NCI-H1417 (cell line): Measurements from ENCODE around the gene LMO3.

Experiments used
- DNase-seq, 3 experiments: peaks; one replicate each; lab custom pipeline; 2025; lab: John Stamatoyannopoulos, UW

The LMO3 gene

GRCh38 chr12:16600525-16600924 is 5.4 kb downstream of the LMO3 start:
- DNase-seq, result peak in 2 of 3 experiments; percentile 63 to 87

- peak in 2 of 3 experiments; percentile 69 to 94 for DNase-seq
Observed at GRCh38 chr12:16599081-16599480, 6.9 kb downstream of the LMO3 start.

- DNase-seq, result no peak
Observed at GRCh38 chr12:16594797-16595196, 11.2 kb downstream of the LMO3 start.

DNA sequence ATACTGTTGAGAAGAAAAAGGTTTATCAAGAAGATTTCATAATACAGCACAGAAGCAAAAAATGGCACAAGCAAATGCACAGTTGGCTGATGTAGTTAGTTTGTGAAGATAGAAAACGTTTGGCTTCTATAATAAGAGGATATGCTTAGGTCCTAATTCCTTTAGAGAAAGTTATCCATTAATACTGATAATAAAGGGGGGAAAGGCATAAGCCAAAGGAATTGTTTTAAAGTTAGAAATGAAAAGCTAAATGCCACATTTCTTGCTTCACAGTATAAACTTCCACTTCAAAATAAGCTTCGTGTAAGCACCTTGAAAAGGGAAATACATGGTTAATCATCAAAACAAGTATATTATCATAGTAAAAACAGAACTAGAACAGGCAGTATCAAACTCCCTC is 12.4 kb downstream of the LMO3 start:
- peak in 1 of 3 experiments; percentile 77 for DNase-seq

- no peak for DNase-seq
Observed at GRCh38 chr12:16590645-16591044, 15.3 kb downstream of the LMO3 start.

DNA sequence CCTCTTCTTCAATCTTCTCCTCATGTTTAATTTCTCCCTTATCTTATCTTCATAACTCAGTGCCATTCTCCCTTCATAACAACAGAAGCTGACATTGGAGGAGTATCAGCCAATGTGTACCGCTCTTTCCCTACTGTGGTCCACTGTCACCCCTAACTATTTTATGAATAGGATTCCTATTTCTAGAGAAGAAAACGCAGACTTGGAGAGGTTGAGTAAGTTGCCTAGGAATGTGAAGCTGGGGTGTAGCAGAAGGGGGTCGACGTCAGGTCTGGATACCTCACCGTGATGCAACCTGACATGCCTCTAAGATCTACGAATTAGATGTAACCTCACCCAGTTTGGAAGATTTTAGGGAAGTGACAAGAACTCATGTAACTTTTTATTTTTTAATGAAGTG is 17.1 kb downstream of the LMO3 start:
- no peak for DNase-seq

DNA sequence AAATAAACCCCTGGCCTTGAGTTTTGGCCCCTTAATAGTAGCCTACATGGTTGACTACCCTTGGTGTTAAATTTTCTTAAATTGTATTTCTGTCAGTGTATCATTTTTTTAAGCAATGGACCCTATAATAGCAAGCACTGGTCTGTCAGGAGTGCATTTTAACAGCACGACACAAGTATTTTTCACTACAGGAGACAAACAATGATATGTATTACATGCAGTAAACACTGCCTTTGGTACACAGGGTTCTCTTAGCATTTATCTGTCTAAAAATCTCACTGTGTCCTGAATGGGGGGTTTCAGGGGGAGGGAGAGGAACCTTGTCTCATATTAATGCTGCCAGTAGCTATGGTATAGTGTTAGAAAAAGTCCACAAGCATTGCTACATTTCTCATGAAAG is 18.4 kb downstream of the LMO3 start:
- DNase-seq, result peak in 1 of 3 experiments; percentile 63

DNA sequence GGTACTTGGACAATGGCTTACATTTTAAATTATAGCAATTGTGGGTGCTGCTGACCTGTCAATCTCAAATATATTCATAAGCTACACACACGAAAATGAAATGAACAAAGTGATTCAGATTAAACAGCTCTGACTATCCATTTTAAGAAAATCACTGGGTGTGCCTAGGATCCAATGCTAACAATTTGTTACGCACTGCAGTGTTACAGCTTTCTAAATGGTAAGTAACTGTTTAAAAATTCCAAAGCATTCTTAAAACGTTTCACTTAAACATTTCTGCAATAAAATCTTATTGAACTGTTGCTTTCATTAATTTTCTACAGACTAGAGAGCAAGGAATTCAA is 18.9 kb downstream of the LMO3 start:
- peak in 1 of 3 experiments; percentile 48 for DNase-seq

DNA sequence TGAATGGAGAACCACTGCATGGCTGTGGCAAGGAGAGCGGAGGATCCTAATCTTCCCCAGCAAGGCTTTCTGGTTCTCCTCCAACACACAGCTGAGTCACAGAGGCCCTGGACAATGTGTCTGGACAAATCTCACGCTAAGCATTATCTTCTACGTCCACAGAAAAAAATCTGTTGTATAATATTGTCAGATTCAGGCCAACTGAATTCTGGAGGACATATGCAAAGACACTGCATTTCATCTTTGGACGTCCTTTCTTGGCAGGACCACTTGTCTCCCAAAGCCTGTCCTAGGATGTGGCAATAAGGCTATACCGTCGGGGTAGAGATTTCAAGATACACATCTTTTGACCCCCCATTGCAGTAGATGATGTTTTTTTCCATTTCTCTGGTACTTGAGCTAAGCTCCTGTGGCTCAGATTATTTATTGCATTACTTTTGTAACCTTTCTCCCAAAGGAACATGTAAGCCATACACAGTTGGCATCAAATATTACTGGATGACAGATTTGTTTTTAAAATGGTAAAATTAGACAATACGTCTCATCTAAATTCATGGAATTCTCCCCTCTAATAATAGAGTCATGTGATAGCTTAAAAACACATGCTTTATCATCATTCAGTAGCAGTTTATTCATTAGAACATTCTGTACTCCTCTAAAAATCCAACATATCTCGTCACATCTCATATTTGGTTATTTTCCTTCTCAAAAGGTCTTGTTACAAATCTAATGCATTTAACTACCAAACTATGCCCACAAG is 19.4 kb downstream of the LMO3 start:
- no peak for DNase-seq

GRCh38 chr12:16585781-16586180 is 20.2 kb downstream of the LMO3 start:
- no peak for DNase-seq

DNA sequence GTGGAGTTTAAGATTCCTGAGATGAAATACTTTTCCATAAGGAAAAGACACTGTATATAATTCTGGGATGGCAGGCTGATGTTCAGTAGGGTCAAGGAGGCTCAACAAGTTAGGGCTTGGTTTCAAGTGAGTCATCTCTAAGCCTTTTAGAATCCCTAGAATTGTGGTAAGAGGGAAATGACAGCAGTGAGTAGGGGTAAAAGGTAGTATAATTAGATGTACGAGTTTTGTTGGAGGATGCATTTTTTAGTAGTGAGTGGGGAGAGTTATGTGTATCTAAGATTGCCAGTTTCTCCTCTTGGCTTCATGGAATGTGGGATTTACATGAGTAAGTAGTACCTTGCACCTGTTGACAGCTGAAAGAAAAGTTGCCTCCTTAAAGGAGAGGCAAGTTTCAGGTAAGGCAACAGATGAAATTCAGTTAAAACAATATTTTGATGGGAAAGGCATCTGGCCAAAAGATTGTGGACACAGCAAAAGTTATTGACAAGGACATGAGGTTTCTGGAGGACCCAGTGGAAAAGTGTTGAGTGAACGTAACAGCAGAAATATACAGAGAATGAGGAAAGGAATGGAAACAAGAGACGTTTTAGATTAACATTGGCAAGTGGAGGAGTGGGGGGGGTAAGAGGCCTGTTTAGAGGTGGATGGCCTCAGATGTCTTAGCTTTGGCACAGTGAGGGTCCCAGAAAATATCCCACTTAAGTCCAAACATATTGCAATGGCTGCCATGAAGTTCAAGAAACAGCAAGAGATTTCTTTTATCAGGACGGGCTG is 21.8 kb downstream of the LMO3 start:
- no peak for DNase-seq

GRCh38 chr12:16581416-16581815 is 24.5 kb downstream of the LMO3 start:
- DNase-seq, result no peak

DNA sequence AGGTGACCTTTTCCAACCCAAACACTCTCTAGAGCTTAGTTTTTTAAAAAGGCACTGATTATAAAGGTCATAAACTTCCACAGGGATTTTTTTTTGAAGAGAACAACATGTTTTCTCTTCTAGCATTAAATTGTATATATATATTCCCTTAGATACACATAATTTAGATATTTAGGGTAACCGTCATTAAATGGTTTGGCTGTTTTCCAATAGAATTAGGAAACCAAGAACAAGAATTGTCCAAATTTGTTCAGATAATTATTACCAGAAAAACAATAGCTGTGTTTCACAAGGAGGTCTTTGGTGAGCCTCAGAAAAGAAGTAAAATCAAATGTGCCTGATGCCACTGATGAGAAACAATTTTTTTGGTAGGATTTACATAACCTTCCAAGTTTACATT is 26.9 kb downstream of the LMO3 start:
- no peak for DNase-seq

- DNase-seq, result peak in 2 of 3 experiments; percentile 40 to 63
Observed at GRCh38 chr12:16573398-16574077, 32.4 kb downstream of the LMO3 start.

DNA sequence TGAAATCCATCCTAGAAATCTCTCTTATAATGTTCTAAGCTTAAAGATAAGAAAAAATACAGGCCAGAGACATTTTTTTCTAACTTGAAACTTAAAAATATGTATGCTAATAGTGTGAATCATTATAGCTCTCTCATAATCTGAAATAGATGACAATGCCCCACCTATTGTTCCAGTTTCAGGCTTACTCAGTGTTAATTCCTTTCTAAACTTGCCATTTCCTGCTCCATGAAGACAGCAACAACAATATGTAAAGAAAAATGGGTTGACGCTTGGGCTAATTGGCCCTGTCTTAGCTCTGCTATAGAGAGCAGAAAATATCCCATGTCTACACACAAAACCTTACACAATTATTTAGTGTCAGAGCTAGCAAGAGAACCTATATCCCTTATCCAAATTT is 37.1 kb downstream of the LMO3 start:
- DNase-seq, result peak in 1 of 3 experiments; percentile 48

DNA sequence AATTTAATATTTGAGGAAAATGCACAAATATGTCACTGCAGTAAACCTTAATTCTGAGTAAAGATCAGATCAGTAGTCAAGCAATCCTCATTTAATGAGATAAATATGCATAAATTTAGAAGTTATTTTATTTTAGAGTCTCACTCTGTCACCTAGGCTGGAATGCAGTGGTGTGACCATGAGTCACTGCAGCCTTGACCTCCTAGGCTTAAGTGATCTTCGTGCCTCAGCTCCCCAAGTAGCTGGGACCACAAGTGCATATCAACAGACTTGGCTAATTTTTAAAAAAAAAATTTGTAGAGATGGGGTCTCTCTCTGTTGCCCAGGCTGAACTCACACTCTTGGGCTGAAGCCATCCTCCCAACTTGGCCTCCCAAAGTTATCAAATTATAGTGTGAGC is 41.3 kb downstream of the LMO3 start:
- no peak for DNase-seq

GRCh38 chr12:16563504-16563903 is 42.5 kb downstream of the LMO3 start:
- peak in 1 of 3 experiments; percentile 73 for DNase-seq

GRCh38 chr12:16562921-16563320 is 43.0 kb downstream of the LMO3 start:
- peak in 1 of 3 experiments; percentile 95 for DNase-seq

- DNase-seq, result peak in 2 of 3 experiments; percentile 87 to 99
Observed at GRCh38 chr12:16562435-16562834, 43.5 kb downstream of the LMO3 start.

DNA sequence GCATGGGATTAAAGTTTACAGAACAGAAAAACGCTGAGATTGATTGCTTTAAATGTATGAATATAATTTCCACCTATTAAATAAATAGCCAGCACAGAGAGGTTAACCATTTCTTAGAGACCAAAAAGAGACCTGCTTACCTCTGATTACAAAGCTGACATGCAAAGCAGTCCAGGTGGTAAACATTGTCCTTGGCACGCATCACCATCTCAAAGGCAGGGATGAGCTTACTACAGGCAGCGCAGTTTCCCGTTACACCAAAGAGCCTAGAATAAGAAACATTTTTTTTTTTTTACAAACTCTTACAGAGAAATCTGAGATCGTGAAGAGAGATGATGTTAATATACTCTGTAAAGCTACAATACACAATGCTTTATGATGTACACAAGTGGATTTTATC is 45.7 kb downstream of the LMO3 start:
- DNase-seq, result peak in 2 of 3 experiments; percentile 21 to 74

GRCh38 chr12:16555630-16556029 is 50.3 kb downstream of the LMO3 start:
- DNase-seq, result no peak

GRCh38 chr12:16553457-16553856 is 52.5 kb downstream of the LMO3 start:
- DNase-seq, result peak in 1 of 3 experiments; percentile 45

- DNase-seq, result no peak
Observed at GRCh38 chr12:16552301-16552700, 53.7 kb downstream of the LMO3 start.
